Peyer's patch (tissue), 4 donors: ENCODE measurements around the gene VDAC1.

ENCODE experiments used
- CTCF ChIP-seq, 6 experiments: fragments of 450-650 bp in 4 of 6; fragments of 200-600 bp in 2 of 6; sonication (generic) in 1 of 6; IDR thresholded peaks; one replicate each; pipeline ENCODE4 v1.5.1; 2017 to 2019; ENCODE audit warnings: antibody characterized with exemption in 6 of 6, mild to moderate bottlenecking in 3 of 6, moderate library complexity in 1 of 6
- POLR2A ChIP-seq, 2 donors: fragments of 450-650 bp; IDR thresholded peaks; one replicate each; pipeline ENCODE4 v1.5.1; 2017; ENCODE audit warnings: antibody characterized with exemption in 2 of 2, mild to moderate bottlenecking in 2 of 2, moderate library complexity in 2 of 2

DNA sequence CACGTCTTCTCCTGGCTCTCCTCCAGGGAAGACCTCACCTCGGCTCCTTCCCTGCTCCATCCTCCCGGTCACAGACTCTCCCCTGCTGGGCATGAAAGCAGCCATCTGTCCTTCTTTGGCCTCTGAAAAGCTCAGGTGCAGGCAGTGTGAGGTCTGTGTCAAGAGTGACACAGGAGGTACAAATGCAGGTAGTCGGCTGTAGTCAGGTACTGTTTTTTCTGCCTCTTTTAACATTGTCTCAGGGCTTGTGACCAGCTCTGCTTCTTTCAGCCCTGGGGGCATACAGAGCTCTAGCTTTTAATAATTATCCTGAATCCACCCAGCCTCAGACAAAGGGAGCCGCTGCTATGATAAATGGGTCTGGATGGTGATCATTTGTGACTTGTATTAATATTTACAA lies 82.8 kb downstream of the VDAC1 start:
- TF ChIP-seq CTCF (IDR thresholded peaks at IDR 0.05) = no peak
- TF ChIP-seq POLR2A (IDR thresholded peaks at IDR 0.05) = no peak
